CD4-positive, CD25-positive, alpha-beta regulatory T cell (primary cell): Measurements from ENCODE around the gene SMIM22. TPM values are rescaled to one million over a fixed set of nuclear protein-coding genes. Genes with fewer than 3 reads are reported as not detected.

Experiments
- ATAC-seq, 2 donors: fragments of 150-1000 bp; cut with Tn5 transposase; one replicate each; pipeline ENCODE4 v1.10.0; 2021; ENCODE audit warnings: low read depth in 2 of 2, moderate number of reproducible peaks in 2 of 2, moderate library complexity in 1 of 2
- DNase-seq, 3 donors: peaks; one replicate each; pipeline versions ENCODE4 v3.0.0 to v3.0.0-alpha.2; 2012 to 2022; ENCODE audit warnings: mixed read lengths in 1 of 3
- H3K27ac ChIP-seq: one replicate; pipeline ENCODE4 v1.7.0; 2013; ENCODE audit warnings: mild to moderate bottlenecking, low read length; ENCODE audit not compliant: insufficient read depth, poor library complexity, severe bottlenecking
- H3K27me3 ChIP-seq: one replicate; pipeline ENCODE4 v1.7.0; 2013; ENCODE audit warnings: low read length; ENCODE audit not compliant: control insufficient read depth, insufficient read depth
- H3K36me3 ChIP-seq: one replicate; pipeline ENCODE4 v1.7.0; 2013; ENCODE audit warnings: mild to moderate bottlenecking, low read length, moderate library complexity; ENCODE audit not compliant: control insufficient read depth, insufficient read depth
- H3K4me1 ChIP-seq: 2 replicates; pipeline ENCODE4 v1.7.0; 2013; ENCODE audit warnings: mild to moderate bottlenecking, low read length; ENCODE audit not compliant: insufficient read depth, control insufficient read depth, poor library complexity, severe bottlenecking
- H3K4me3 ChIP-seq: one replicate; pipeline ENCODE4 v1.7.0; 2013; ENCODE audit warnings: low read depth, mild to moderate bottlenecking, low read length, moderate library complexity
- H3K9me3 ChIP-seq, 2 experiments: 1 replicate in 1 of 2; 2 replicates in 1 of 2; pipeline ENCODE4 v1.7.0; 2013; ENCODE audit warnings: low read length in 2 of 2, mild to moderate bottlenecking in 1 of 2, moderate library complexity in 1 of 2; ENCODE audit not compliant: control insufficient read depth in 2 of 2
- H3K27ac Mint-ChIP-seq, 3 donors: one replicate each; pipeline ENCODE4 v1.8.0; 2020 to 2022; ENCODE audit warnings: mild to moderate bottlenecking in 3 of 3, mixed read lengths in 3 of 3, moderate library complexity in 2 of 3
- H3K27me3 Mint-ChIP-seq: one replicate; pipeline ENCODE4 v1.8.0; 2022; ENCODE audit warnings: mild to moderate bottlenecking, mixed read lengths
- H3K36me3 Mint-ChIP-seq: one replicate; pipeline ENCODE4 v1.8.0; 2020; ENCODE audit warnings: mixed read lengths
- H3K4me1 Mint-ChIP-seq, 4 donors: one replicate each; pipeline ENCODE4 v1.8.0; 2020 to 2022; ENCODE audit warnings: mixed read lengths in 4 of 4, mild to moderate bottlenecking in 1 of 4
- H3K4me3 Mint-ChIP-seq, 4 donors: one replicate each; pipeline ENCODE4 v1.8.0; 2020 to 2022; ENCODE audit warnings: mild to moderate bottlenecking in 4 of 4, mixed read lengths in 4 of 4, moderate library complexity in 3 of 4
- H3K9me3 Mint-ChIP-seq, 7 donors: one replicate each; pipeline ENCODE4 v1.8.0; 2020 to 2022; ENCODE audit warnings: mixed read lengths in 7 of 7, mild to moderate bottlenecking in 3 of 7, moderate library complexity in 2 of 7
- polyA plus RNA-seq, 4 donors: library from polyadenylated mRNA; unstranded; fragments of 300-500 nt; fragmentation: Illumina TruSeq; gene quantifications; one replicate each; pipeline ENCODE4 v1.2.3, GENCODE V29; 2021
- total RNA-seq: library from RNA; stranded (reverse); gene quantifications from one replicate; pipeline ENCODE4 v1.2.3, GENCODE V29; 2022

Gene SMIM22
- total and polyA plus RNA-seq, 5 donors from 2014 or later, result not detected

- H3K27ac Mint-ChIP-seq, result peak overlapping the region in 1 of 3 donors; percentile 47
- peaks cover 61% of the 10 kb centered on the region for H3K36me3 ChIP-seq
- ATAC-seq, result no peak
Measured at GRCh38 chr16:4820652-4821051, 25.5 kb downstream of the SMIM22 start.

GRCh38 chr16:4825196-4825595 lies 30.0 kb downstream of the SMIM22 start:
- Histone ChIP-seq H3K4me1 (no peaks in the 10 kb centered on the region), H3K9me3 (no peaks in the 10 kb centered on the region), H3K27ac (no peak overlapping the region), H3K36me3 (peaks cover 77% of the 10 kb centered on the region), H3K27me3 (no peaks in the 10 kb centered on the region), H3K4me3 (no peak overlapping the region)
- no peaks in the 10 kb centered on the region for H3K27me3 Mint-ChIP-seq
- H3K4me3 Mint-ChIP-seq, result no peak overlapping the region
- peaks cover 0 to 7% (median 3%) of the 10 kb centered on the region in 4 donors for H3K4me1 Mint-ChIP-seq
- H3K9me3 Mint-ChIP-seq, result peaks cover 0 to 1% (median 0%) of the 10 kb centered on the region in 7 donors
- H3K27ac Mint-ChIP-seq, result no peak overlapping the region
- DNase-seq (no peak), ATAC-seq (no peak)
- peaks cover 38% of the 10 kb centered on the region for H3K36me3 Mint-ChIP-seq

More at GRCh38 chr16:4820652-4821051, 25.5 kb downstream of the SMIM22 start:
- Histone ChIP-seq H3K4me3 (no peak overlapping the region), H3K27ac (no peak overlapping the region), H3K4me1 (no peaks in the 10 kb centered on the region), H3K9me3 (no peaks in the 10 kb centered on the region), H3K27me3 (no peaks in the 10 kb centered on the region)
- no peak for DNase-seq
- Mint-ChIP-seq H3K4me1 (peaks cover 0 to 7% (median 4%) of the 10 kb centered on the region in 4 donors), H3K36me3 (peaks cover 51% of the 10 kb centered on the region), H3K4me3 (no peak overlapping the region), H3K27me3 (no peaks in the 10 kb centered on the region), H3K9me3 (no peaks in the 10 kb centered on the region)

- Mint-ChIP-seq H3K9me3 (peaks cover 0 to 1% (median 0%) of the 10 kb centered on the region in 7 donors), H3K36me3 (peaks cover 40% of the 10 kb centered on the region), H3K4me1 (peaks cover 0 to 10% (median 5%) of the 10 kb centered on the region in 4 donors), H3K27me3 (no peaks in the 10 kb centered on the region), H3K4me3 (no peak overlapping the region), H3K27ac (no peak overlapping the region)
- Histone ChIP-seq H3K9me3 (no peaks in the 10 kb centered on the region), H3K4me3 (no peak overlapping the region), H3K4me1 (no peaks in the 10 kb centered on the region), H3K36me3 (peaks cover 81% of the 10 kb centered on the region), H3K27me3 (no peaks in the 10 kb centered on the region), H3K27ac (no peak overlapping the region)
- DNase-seq (no peak), ATAC-seq (no peak)
Measured at GRCh38 chr16:4826526-4826925, 31.4 kb downstream of the SMIM22 start.

GRCh38 chr16:4826980-4827379 lies 31.8 kb downstream of the SMIM22 start:
- peaks cover 43% of the 10 kb centered on the region for H3K36me3 Mint-ChIP-seq
- H3K4me1 ChIP-seq, result no peaks in the 10 kb centered on the region
- H3K36me3 ChIP-seq, result peaks cover 81% of the 10 kb centered on the region
- H3K4me3 ChIP-seq, result no peak overlapping the region
- peaks cover 0 to 11% (median 5%) of the 10 kb centered on the region in 4 donors for H3K4me1 Mint-ChIP-seq
- no peak overlapping the region for H3K27ac ChIP-seq
- DNase-seq (no peak), ATAC-seq (no peak)
- no peaks in the 10 kb centered on the region for H3K27me3 Mint-ChIP-seq
- H3K27ac Mint-ChIP-seq, result no peak overlapping the region
- H3K27me3 ChIP-seq, result no peaks in the 10 kb centered on the region
- no peaks in the 10 kb centered on the region for H3K9me3 ChIP-seq
- peaks cover 0 to 1% (median 0%) of the 10 kb centered on the region in 7 donors for H3K9me3 Mint-ChIP-seq
- no peak overlapping the region for H3K4me3 Mint-ChIP-seq

GRCh38 chr16:4828567-4829321 lies 33.6 kb downstream of the SMIM22 start:
- Histone ChIP-seq H3K27ac (no peak overlapping the region), H3K4me3 (no peak overlapping the region), H3K36me3 (peaks cover 83% of the 10 kb centered on the region), H3K9me3 (no peaks in the 10 kb centered on the region), H3K27me3 (no peaks in the 10 kb centered on the region), H3K4me1 (no peaks in the 10 kb centered on the region)
- no peak overlapping the region for H3K27ac Mint-ChIP-seq
- peaks cover 0 to 1% (median 0%) of the 10 kb centered on the region in 7 donors for H3K9me3 Mint-ChIP-seq
- peaks cover 49% of the 10 kb centered on the region for H3K36me3 Mint-ChIP-seq
- H3K27me3 Mint-ChIP-seq, result no peaks in the 10 kb centered on the region
- H3K4me3 Mint-ChIP-seq, result no peak overlapping the region
- DNase-seq (no peak), ATAC-seq (no peak)
- H3K4me1 Mint-ChIP-seq, result peaks cover 5 to 17% (median 11%) of the 10 kb centered on the region in 4 donors

GRCh38 chr16:4830408-4830807 lies 35.2 kb downstream of the SMIM22 start:
- no peak for ATAC-seq

DNA sequence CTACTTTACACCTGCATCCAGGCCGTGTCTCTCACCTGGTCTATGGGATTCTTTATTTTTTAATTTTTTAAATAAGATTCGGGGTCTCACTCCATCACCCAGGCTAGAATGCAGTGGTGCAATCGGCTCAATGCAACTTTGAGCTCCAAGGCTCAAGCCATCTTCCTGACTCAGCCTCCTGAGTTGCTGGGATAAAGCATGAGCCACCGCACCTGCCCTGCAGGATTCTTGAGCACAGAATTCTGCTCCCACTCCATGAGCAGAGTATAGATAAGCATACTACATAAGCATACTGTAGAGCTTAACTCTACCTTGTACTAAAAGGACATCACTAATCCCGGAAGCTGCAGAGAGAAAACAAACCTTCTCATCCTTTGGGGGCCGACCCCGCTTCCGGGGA lies 36.4 kb downstream of the SMIM22 start:
- DNase-seq, result no peak
- H3K27me3 Mint-ChIP-seq, result no peaks in the 10 kb centered on the region
- H3K4me1 ChIP-seq, result no peaks in the 10 kb centered on the region
- peaks cover 65% of the 10 kb centered on the region for H3K36me3 ChIP-seq
- no peak overlapping the region for H3K4me3 Mint-ChIP-seq
- peaks cover 36% of the 10 kb centered on the region for H3K36me3 Mint-ChIP-seq
- H3K4me3 ChIP-seq, result no peak overlapping the region
- no peak overlapping the region for H3K27ac Mint-ChIP-seq
- peaks cover 0 to 20% (median 11%) of the 10 kb centered on the region in 4 donors for H3K4me1 Mint-ChIP-seq
- H3K9me3 ChIP-seq, result no peaks in the 10 kb centered on the region
- no peaks in the 10 kb centered on the region for H3K27me3 ChIP-seq
- no peak overlapping the region for H3K27ac ChIP-seq
- no peak for ATAC-seq
- peaks cover 0 to 1% (median 0%) of the 10 kb centered on the region in 7 donors for H3K9me3 Mint-ChIP-seq

More at GRCh38 chr16:4830408-4830807, 35.2 kb downstream of the SMIM22 start:
- Histone ChIP-seq H3K9me3 (no peaks in the 10 kb centered on the region), H3K27ac (no peak overlapping the region), H3K27me3 (no peaks in the 10 kb centered on the region), H3K4me1 (no peaks in the 10 kb centered on the region), H3K4me3 (no peak overlapping the region), H3K36me3 (peaks cover 67% of the 10 kb centered on the region)
- Mint-ChIP-seq H3K4me1 (peaks cover 0 to 20% (median 11%) of the 10 kb centered on the region in 4 donors), H3K27ac (no peak overlapping the region), H3K36me3 (peaks cover 36% of the 10 kb centered on the region), H3K27me3 (no peaks in the 10 kb centered on the region), H3K9me3 (peaks cover 0 to 1% (median 0%) of the 10 kb centered on the region in 7 donors), H3K4me3 (no peak overlapping the region)
- DNase-seq, result no peak
